ENCODE results near the gene IL16.

The IL16 gene

DNA sequence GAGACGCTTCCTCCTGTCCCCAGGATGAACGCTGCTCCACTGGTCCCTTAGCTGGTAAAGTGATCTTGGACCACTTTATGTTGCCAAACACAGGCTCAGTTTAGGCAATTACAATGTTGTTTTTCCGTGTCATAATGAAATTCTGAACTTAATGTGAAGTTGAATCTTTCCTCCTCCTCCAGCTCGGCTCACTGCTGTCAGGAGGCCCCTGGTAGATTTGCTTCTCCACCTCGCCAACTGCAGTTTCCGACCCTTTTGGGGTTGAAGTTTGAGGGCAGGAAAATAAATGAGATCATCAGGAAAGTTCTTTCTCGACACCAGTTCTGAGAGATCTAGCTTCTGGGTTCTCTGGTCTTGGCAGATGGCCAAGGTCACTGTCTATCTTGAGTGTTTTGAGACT, 34.8 kb upstream of the IL16 start:
- Histone ChIP-seq H3K4me1 (ENCODE audit: control insufficient read depth, insufficient read depth, low read length) (no peaks in the 10 kb centered on the region), H3K36me3 (ENCODE audit: control insufficient read depth, insufficient read depth, low read length) (no peaks in the 10 kb centered on the region), H3K9me3 (ENCODE audit: control insufficient read depth, insufficient read depth, low read length) (no peaks in the 10 kb centered on the region), H3K4me3 (ENCODE audit: low read depth, low read length) (no peak overlapping the region), H3K27me3 (ENCODE audit: control insufficient read depth, insufficient read depth, low read length) (no peaks in the 10 kb centered on the region), H3K9ac (ENCODE audit: low read depth, low read length) (no peak overlapping the region)

DNA sequence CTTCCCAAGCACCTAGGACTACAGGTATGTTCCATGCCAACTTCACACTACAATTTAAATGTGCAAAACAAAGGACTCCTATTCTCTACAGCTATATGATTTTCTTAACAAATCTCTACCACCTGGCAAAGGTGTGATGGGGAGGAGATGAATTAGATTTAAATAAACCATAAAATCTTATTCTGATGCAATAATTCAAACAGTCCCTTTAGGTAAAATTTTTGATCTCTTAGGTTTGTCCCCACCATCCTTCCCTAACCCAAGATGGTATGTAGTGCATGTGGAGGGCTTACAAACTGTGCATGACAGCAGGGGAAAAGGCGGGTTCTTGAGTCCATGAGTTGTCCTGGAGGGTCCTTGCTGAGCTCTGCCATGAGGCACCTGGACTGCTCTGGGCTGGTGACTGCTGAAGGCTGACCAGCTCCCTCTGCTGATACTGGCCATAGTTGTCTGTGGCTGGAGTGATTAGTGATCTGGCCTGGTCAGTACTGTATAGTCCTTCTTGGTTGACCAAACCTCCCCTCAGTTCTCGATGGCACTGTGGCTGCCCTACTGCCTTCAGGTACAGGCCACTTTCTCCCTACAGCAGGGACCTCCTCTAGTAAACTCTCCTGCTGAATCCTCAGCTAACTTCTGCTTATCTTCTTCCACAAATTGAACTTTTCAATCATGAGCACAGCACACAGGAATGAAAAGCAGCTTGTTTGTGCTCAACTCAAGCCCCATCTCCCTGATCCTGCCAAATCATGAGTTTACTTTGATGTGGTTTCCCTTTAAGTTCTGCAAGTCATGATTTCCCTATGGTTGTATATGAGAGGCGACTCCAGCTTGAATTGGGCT, 32.5 kb upstream of the IL16 start:
- Histone ChIP-seq H3K9me3 (ENCODE audit: control insufficient read depth, insufficient read depth, low read length) (no peaks in the 10 kb centered on the region), H3K36me3 (ENCODE audit: control insufficient read depth, insufficient read depth, low read length) (no peaks in the 10 kb centered on the region), H3K4me1 (ENCODE audit: control insufficient read depth, insufficient read depth, low read length) (no peaks in the 10 kb centered on the region), H3K27me3 (ENCODE audit: control insufficient read depth, insufficient read depth, low read length) (no peaks in the 10 kb centered on the region), H3K4me3 (ENCODE audit: low read depth, low read length) (no peak overlapping the region), H3K9ac (ENCODE audit: low read depth, low read length) (no peak overlapping the region)

DNA sequence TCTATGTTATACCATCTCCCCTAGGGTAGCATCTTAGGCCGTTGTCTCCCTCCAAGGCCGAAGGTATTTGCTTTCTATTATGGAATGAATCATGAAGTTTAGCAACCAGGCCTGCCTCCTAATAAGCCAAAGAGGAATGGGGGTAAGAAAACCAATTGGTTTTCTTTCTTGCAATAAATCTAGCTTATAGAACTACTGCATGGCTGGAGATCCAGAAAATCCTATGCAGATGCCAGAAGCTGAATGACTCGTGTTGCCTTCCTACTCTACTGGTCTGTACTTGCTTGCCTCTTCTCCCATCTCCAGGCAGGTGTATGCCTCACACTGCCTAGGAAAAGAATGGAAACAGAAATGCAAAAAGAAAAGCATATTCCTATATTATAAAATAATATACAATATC, 31.1 kb upstream of the IL16 start:
- H3K36me3 ChIP-seq (ENCODE audit: control insufficient read depth, insufficient read depth, low read length): no peaks in the 10 kb centered on the region
- H3K4me1 ChIP-seq (ENCODE audit: control insufficient read depth, insufficient read depth, low read length): no peaks in the 10 kb centered on the region
- H3K9ac ChIP-seq (ENCODE audit: low read depth, low read length): no peak overlapping the region
- H3K4me3 ChIP-seq (ENCODE audit: low read depth, low read length): no peak overlapping the region
- no peaks in the 10 kb centered on the region for H3K27me3 ChIP-seq (ENCODE audit: control insufficient read depth, insufficient read depth, low read length)
- H3K9me3 ChIP-seq (ENCODE audit: control insufficient read depth, insufficient read depth, low read length): no peaks in the 10 kb centered on the region

DNA sequence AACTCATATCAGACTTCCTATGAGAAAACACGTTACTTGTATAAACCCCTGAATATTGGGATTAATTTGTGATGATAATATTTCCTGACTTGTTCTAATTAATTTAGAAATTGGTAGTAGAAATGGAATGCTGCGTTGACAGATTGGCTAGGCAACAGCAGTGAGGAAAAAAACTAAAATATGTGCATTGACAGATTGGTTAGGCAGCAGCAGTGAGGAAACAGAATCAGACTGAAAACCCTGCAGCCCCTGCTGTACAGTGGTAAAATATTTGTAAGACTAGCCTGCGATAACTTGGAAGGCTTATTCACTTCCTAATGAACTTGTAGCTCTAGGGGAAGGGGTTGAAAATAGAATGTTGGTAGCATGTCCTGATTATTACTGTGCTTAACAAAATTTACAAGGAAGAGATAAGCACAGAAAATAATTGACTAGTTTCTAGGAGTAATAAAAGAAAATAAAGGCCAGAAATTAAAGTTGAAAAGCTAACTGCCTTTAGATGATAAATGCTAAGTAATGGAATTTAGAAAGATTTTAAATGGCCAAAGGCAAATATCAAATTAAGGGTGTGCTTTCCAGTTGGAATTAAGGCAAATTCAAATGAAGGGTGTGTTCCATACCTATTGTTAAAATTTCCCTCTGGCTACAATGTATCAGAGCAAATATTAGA, 29.9 kb upstream of the IL16 start:
- Histone ChIP-seq H3K4me1 (ENCODE audit: control insufficient read depth, insufficient read depth, low read length) (no peaks in the 10 kb centered on the region), H3K9ac (ENCODE audit: low read depth, low read length) (no peak overlapping the region)

DNA sequence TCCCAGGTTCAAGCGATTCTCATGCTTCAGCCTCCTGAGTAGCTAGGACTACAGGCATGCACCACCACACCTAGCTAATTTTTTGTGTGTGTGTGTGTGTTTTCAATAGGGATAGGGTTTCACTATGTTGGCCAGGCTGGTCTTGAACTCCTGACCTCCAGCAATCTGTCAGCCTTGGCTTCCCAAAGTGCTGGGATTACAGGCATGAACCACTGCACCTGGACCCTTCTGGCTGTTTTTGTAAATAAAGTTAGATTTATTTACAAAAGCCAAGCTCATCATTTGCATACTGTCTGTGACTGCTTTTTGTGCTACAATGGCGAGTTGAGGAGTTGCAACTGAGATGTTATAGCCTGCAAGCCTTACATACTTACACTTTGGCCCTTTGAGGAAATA, 28.6 kb upstream of the IL16 start:
- H3K27me3 ChIP-seq (ENCODE audit: control insufficient read depth, insufficient read depth, low read length): no peaks in the 10 kb centered on the region
- H3K9me3 ChIP-seq (ENCODE audit: control insufficient read depth, insufficient read depth, low read length): no peaks in the 10 kb centered on the region
- no peak overlapping the region for H3K9ac ChIP-seq (ENCODE audit: low read depth, low read length)

More for the DNA sequence above, 29.9 kb upstream of the IL16 start:
- H3K27me3 ChIP-seq (ENCODE audit: control insufficient read depth, insufficient read depth, low read length): no peaks in the 10 kb centered on the region
- no peak overlapping the region for H3K4me3 ChIP-seq (ENCODE audit: low read depth, low read length)
- no peaks in the 10 kb centered on the region for H3K36me3 ChIP-seq (ENCODE audit: control insufficient read depth, insufficient read depth, low read length)
- H3K9me3 ChIP-seq (ENCODE audit: control insufficient read depth, insufficient read depth, low read length): no peaks in the 10 kb centered on the region

DNA sequence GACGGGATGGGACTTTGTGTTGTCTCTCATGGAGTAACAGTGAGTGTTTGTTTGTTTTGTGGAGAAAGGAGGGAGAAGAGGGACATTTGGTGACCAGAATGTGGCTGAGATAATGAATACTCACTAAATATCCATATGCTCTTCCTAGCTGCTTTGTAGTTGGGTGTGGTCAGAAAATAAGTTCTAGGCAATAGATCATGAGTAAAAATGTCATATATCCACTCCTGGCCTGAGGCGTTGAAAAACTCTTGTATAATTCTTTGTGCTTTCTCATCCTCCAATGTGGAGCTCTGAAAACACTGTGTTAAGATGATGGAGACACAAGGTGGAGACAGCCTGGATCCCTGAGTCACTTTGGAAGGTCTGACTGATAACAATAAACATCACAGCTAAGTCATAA, 28.0 kb upstream of the IL16 start:
- Histone ChIP-seq H3K4me3 (ENCODE audit: low read depth, low read length) (no peak overlapping the region), H3K9ac (ENCODE audit: low read depth, low read length) (no peak overlapping the region), H3K9me3 (ENCODE audit: control insufficient read depth, insufficient read depth, low read length) (no peaks in the 10 kb centered on the region)

More for the DNA sequence above, 28.6 kb upstream of the IL16 start:
- Histone ChIP-seq H3K36me3 (ENCODE audit: control insufficient read depth, insufficient read depth, low read length) (no peaks in the 10 kb centered on the region), H3K4me1 (ENCODE audit: control insufficient read depth, insufficient read depth, low read length) (no peaks in the 10 kb centered on the region), H3K4me3 (ENCODE audit: low read depth, low read length) (no peak overlapping the region)

DNA sequence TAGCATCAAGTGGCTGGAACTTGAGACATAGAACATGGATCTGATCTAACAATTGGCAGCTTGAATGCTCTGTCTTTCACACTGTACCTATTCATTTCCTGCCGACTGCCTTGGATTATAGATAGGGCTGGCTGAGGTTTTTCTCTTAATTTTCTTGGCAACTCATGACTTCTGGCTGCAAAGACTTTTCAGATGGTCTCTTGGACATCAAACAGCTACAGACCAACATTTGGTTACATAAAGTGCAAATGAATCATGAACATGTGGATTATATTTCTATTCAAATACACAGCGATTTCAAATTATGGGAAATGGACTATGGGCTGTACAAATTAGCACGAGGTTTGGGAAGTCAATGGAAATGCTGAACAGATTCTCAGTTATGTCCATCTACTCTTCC, 26.2 kb upstream of the IL16 start:
- H3K4me3 ChIP-seq (ENCODE audit: low read depth, low read length): no peak overlapping the region

More for the DNA sequence above, 28.0 kb upstream of the IL16 start:
- H3K27me3 ChIP-seq (ENCODE audit: control insufficient read depth, insufficient read depth, low read length): no peaks in the 10 kb centered on the region
- no peaks in the 10 kb centered on the region for H3K36me3 ChIP-seq (ENCODE audit: control insufficient read depth, insufficient read depth, low read length)
- H3K4me1 ChIP-seq (ENCODE audit: control insufficient read depth, insufficient read depth, low read length): no peaks in the 10 kb centered on the region

DNA sequence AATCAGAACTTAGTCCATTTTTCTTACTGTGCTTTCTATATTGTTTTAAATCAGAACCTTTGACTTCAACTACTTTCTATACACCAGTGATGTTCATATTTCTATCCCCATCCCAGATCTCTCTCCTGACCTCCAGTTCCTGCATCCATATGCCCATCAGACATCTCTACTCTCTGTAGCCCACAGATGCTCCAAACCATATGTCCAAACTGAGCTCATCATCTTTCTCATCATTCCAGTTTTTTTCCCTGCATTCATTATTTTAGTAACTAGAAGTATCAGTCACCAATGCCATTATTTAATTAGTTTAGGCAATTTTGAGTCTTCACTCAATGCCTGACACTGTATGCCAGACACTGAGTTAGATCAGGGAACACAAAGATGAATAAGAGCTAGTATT, 25.4 kb upstream of the IL16 start:
- no peaks in the 10 kb centered on the region for H3K27me3 ChIP-seq (ENCODE audit: control insufficient read depth, insufficient read depth, low read length)
- no peak overlapping the region for H3K9ac ChIP-seq (ENCODE audit: low read depth, low read length)
- H3K9me3 ChIP-seq (ENCODE audit: control insufficient read depth, insufficient read depth, low read length): no peaks in the 10 kb centered on the region
- no peaks in the 10 kb centered on the region for H3K36me3 ChIP-seq (ENCODE audit: control insufficient read depth, insufficient read depth, low read length)
- H3K4me1 ChIP-seq (ENCODE audit: control insufficient read depth, insufficient read depth, low read length): no peaks in the 10 kb centered on the region
- H3K4me3 ChIP-seq (ENCODE audit: low read depth, low read length): no peak overlapping the region

More for the DNA sequence above, 26.2 kb upstream of the IL16 start:
- Histone ChIP-seq H3K9ac (ENCODE audit: low read depth, low read length) (no peak overlapping the region), H3K4me1 (ENCODE audit: control insufficient read depth, insufficient read depth, low read length) (no peaks in the 10 kb centered on the region), H3K36me3 (ENCODE audit: control insufficient read depth, insufficient read depth, low read length) (no peaks in the 10 kb centered on the region), H3K27me3 (ENCODE audit: control insufficient read depth, insufficient read depth, low read length) (no peaks in the 10 kb centered on the region), H3K9me3 (ENCODE audit: control insufficient read depth, insufficient read depth, low read length) (no peaks in the 10 kb centered on the region)

DNA sequence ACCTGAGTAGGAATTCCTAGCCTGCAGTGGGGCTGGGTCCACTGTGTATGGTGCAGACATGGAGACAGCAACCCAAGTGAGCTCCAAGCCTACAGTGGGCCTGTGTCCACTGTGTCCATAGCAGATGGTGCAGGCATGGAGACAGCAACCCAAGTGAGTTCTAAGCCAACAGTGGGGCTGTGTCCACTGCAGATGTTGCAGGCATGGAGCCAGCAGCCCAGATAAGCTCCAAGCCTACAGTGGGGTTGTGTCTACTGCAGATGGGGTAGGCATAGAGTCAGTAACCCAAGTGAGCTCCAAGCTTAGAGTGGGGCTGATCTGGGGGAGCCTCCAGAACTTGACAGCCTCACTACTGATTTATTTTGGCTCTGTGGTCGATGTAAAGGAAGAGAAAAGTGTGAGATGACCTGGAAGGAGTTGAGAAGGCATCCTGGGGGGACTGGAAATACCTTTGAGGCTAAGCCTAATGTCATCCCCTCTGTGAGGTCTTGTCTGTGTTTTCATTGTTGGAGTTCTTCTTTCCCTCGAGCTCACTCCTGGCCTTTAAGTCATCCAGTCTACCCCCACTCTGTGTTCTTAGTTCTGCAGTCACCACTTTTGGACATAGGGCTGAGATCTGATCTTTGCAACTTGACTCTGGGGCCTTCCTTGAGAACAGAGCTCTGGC, 22.4 kb upstream of the IL16 start:
- no peaks in the 10 kb centered on the region for H3K9me3 ChIP-seq (ENCODE audit: control insufficient read depth, insufficient read depth, low read length)
- H3K36me3 ChIP-seq (ENCODE audit: control insufficient read depth, insufficient read depth, low read length): no peaks in the 10 kb centered on the region
- H3K9ac ChIP-seq (ENCODE audit: low read depth, low read length): no peak overlapping the region
- H3K4me3 ChIP-seq (ENCODE audit: low read depth, low read length): no peak overlapping the region
- H3K4me1 ChIP-seq (ENCODE audit: control insufficient read depth, insufficient read depth, low read length): no peaks in the 10 kb centered on the region
- H3K27me3 ChIP-seq (ENCODE audit: control insufficient read depth, insufficient read depth, low read length): no peaks in the 10 kb centered on the region

DNA sequence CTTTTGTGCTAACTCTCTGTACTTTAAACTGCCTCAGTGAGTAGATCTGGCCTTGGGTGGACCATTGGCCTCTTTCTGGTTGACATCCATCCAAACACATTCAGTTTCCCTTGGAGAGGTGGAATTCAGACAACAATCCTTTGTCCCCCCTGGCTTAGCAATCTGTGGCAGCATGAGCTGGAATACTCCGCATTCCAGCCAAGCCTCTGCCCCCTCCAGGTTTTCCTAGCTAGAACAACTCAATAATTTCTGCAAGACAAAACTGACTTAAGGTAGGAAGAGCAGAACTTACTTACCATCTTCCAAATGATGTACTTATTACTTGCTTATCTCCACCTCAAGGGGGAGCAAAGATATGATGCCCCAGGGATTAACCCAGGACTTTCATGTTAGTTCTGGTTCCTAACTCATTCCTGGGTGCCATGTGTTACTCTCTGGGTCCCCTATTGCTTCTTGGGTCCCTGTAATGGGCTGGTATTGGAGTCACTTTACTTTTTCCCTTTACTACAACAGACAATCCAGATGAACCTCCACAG, 21.8 kb upstream of the IL16 start:
- Histone ChIP-seq H3K36me3 (ENCODE audit: control insufficient read depth, insufficient read depth, low read length) (no peaks in the 10 kb centered on the region), H3K4me1 (ENCODE audit: control insufficient read depth, insufficient read depth, low read length) (no peaks in the 10 kb centered on the region)

DNA sequence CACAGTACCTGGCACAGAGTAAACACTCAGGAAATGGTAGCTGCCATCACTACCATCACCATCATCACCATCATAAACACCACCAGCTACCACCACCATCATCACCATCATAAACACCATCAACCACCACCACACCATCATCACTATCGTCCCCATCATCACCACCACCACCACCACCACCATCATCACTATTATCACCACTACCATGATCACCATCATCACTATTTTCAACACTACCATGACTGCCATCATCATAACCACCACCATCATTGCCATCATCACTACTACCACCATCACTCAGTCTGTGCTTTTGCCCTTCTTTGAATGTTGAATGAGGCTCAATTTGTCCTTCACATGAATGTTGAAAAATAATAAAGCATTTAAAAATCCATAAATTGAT, 21.2 kb upstream of the IL16 start:
- Histone ChIP-seq H3K9ac (ENCODE audit: low read depth, low read length) (no peak overlapping the region), H3K27me3 (ENCODE audit: control insufficient read depth, insufficient read depth, low read length) (no peaks in the 10 kb centered on the region), H3K4me3 (ENCODE audit: low read depth, low read length) (no peak overlapping the region), H3K36me3 (ENCODE audit: control insufficient read depth, insufficient read depth, low read length) (no peaks in the 10 kb centered on the region), H3K4me1 (ENCODE audit: control insufficient read depth, insufficient read depth, low read length) (no peaks in the 10 kb centered on the region), H3K9me3 (ENCODE audit: control insufficient read depth, insufficient read depth, low read length) (no peaks in the 10 kb centered on the region)

More for the DNA sequence above, 21.8 kb upstream of the IL16 start:
- no peak overlapping the region for H3K9ac ChIP-seq (ENCODE audit: low read depth, low read length)
- H3K27me3 ChIP-seq (ENCODE audit: control insufficient read depth, insufficient read depth, low read length): no peaks in the 10 kb centered on the region
- H3K4me3 ChIP-seq (ENCODE audit: low read depth, low read length): no peak overlapping the region
- H3K9me3 ChIP-seq (ENCODE audit: control insufficient read depth, insufficient read depth, low read length): no peaks in the 10 kb centered on the region

Data from iPS-15b (cell line).